COR-L47 (cell line): ENCODE data around the gene CRX.
"Not testable (repeated sequence)": the region's sequence is repeated elsewhere in the genome, so short reads cannot be mapped to it uniquely, and the experiment has no call there.

Source experiments
- DNase-seq: peaks from one replicate; lab custom pipeline; 2025; lab: John Stamatoyannopoulos, UW

The CRX gene

DNA sequence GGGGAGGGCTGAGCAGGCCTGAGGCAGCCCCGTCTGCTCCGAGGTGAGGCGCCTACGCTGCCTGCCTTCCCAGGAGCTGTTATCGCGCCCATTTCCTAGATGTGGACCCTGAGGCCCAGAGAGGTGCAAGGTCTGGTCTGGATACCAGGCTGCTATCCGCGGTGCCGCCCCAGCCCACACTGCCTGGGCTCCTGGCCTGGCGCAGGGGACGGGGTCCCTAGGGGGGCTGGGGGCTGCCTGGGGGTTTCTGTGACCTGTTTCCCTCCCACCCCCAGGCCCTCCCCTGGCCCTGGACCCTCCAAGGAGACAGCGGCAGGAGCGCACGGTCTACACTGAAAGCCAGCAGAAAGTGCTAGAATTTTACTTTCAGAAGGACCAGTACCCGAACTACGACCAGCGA is 38.1 kb downstream of the CRX start:
- DNase-seq, result not testable (repeated sequence)

DNA sequence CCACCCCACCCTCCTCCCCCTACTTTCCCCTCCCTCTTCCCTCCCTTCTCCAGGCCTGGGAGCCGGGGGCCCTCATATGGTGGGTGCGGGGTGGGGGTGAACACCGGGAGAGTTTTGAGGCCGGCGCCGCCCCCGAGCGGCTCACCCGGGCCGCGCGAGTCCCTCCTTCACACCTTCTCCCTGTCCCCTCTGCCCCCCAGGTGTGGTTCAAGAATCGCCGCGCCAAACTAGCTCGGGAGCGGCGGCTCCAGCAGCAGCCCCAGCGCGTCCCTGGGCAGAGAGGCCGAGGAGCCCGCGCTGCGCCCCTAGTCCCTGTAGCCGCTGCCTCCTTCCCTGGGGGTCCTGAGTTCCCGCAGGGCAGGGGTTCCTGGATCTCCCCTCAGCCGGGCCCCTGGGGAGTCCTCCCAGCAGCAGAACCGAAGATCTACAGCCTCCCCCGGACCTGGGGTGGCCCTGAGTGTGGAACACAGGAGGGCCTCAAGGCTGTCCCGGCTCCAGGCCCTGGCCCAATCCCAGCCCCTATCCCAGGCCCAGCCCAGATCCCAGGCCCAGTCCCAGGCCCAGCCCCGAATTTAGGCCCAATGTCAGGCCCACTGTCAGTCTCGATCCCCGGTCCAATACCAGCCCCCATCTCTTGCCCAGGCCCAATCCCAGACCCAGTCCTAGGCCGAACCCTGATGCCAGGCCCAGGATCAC is 39.0 kb downstream of the CRX start:
- DNase-seq, result no peak

DNA sequence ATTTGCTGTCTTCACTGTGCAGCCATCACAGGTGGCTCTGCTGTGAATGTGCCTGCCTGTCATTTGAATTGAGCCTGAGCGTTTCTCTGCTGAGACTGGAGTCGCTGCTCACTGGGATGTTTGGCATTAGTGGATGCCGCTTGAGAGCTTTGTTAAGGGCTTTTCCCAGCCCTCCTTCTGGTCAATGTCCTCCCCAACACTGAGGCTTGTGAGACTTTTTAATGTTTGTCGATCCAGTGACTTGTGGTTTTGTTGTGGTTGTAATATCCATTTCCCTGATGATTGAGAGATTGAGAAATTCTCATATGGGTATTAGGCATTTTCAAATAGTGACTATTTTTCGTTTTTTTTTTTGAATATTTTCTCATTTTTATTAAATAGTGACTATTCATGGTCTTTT is 39.9 kb downstream of the CRX start:
- no peak for DNase-seq

DNA sequence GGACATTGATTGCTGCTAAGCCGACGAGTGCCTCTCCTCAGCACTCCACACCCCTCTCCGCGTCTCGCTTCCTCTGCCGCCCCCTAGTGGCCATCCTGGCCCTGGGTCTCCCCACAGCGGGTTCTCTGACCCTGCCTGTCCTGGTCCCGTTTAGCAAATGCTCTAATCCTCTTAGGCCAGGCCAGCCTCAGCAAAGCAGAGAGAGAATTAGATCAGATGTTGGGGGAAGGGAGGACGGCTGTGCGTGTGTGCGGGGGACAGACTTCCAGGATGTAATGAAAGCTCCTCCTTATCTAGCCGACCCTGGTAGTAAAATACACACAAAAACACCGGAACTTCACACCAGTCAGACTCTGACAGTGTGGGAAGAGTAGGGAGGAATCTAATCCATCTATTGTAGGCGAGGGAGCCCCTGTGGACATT is 41.8 kb downstream of the CRX start:
- DNase-seq, result peak; percentile 36

DNA sequence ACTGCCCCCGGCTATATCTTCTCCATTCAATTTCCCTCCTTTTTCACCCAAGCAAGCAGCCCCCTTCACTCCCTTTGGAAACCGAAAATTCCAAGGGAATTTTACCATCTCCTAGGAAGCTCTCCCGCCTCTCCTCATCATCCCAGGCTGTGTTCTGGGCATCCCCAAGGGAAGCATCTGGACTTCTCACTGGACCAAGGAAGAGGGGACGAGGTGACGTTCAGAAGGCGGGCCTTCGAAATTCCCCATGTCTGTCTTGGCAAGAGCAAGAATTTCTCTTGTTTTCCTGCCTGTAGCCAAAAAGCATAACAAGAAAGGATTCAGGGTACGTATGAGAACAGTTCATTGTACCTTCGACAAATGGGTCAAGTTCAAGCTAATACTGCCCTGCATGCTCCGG is 43.4 kb downstream of the CRX start:
- DNase-seq, result no peak

DNA sequence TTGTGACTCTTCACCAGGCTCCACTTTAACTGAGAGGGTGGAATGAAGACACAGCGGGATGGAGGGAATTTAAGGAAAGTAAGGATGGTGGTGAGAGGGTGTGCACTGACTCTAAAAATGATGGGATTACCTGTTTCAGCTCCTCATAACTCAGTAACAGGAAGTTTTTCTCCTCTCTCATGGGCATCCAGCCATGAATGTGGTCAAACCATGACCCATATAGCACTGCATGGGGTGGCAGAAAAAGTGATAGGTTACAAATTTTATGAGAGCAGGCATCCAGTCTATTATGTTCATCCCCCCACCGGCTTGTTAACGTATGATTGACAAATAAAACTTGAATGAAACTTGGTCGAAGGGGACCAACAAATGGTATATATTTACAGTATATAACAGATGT is 57.2 kb downstream of the CRX start:
- no peak for DNase-seq

DNA sequence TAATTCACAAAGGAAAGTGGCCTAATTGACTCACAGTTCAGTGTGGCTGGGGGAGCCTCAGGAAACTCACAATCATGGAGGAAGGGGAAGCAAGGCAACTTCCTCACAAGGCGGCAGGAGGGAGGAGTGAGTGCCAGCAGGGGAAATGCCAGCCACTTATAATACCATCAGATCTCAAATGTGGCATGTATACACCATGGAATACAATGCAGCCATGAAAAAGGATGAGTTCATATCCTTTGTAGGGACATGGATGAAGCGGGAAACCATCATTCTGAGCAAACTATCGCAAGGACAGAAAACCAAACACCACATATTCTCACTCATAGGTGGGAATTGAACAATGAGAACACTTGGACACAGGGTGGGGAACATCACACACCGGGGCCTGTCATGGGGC is 57.6 kb downstream of the CRX start:
- not testable (repeated sequence) for DNase-seq

DNA sequence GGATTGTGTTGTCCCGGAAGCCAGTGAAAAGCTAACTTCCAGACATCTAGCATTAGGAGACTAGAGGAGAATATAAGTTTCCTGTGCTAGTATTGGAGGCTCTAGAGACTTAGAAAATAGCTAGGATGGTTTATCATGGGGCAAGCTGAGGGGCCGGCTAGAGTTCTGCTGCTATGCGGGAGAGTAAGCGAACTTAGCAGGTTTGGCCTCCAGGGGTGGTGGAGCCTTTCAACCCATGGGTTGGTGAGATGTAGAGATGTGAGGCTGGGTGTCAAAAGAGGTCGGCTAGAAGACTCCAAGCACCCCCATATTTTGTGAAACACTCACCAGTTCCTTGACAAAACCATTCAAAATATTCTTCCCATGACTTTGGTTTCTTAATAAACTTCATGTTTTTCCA is 60.0 kb downstream of the CRX start:
- no peak for DNase-seq

DNA sequence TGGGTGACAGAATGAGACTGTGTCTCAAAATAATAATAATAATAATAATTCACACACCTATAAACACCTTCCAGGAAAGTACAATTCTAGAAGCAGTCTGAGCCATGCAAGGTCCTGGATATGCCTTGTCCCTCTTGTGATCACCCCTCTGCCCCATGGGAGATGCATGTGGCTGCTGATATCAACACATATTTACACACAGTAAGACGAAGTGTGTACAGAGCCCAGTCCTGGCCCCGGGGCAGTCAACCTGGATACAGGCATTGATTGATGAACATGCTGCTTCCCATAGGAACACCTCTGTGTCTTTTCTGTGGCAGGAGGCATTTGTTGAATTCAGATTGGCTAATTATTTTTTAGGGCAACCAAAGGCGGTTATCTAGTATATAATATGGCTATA is 61.2 kb downstream of the CRX start:
- no peak for DNase-seq

DNA sequence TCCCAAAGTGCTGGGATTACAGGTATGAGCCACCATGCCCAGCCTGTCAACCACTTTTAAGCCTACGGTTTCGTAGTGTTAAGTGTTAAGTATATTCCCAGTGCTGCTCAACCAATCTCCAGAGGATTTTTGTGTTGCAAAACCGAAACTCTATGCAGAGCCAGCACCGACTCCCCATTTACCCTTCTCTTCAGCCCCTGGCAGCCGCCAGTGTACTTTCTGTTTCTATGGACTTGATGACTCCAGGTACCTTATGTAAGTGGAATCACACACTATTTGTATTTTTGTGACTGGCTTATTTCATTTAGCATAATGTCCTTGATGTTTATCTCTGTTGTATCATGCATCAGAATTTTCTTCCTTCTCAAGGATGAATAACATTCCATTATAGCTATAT is 63.3 kb downstream of the CRX start:
- no peak for DNase-seq

DNA sequence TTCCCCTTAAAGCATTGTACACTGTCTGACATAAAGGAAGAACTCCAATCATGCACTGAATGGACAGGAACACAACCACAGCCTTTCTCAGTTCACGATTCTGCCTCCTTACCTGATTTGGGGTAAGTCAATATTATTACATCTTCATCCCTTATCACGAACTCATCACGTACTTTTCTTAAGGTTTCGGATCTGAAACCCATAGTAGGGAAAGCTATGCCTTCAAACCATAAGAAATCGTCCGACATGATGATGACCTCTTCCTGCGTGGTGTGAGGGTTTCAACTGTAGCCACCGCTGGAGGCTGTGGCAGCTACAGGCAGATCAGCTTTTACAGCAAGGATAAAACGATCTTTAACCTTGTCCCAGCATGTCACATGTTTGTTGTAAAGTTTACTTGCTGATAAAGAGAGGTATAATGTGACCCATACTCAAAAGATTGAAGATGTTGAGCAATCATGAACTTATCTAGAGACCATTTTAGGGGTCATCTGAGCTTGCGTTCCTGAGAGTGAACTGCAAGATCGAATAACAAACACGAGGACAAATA is 64.3 kb downstream of the CRX start, which contains the start of gene SULT2A1:
SULT2A1 (minus strand) TSS at position 306 of the 550 bp plus-strand sequence; CDS start at position 248, 58 bp downstream.
- DNase-seq, result no peak

DNA sequence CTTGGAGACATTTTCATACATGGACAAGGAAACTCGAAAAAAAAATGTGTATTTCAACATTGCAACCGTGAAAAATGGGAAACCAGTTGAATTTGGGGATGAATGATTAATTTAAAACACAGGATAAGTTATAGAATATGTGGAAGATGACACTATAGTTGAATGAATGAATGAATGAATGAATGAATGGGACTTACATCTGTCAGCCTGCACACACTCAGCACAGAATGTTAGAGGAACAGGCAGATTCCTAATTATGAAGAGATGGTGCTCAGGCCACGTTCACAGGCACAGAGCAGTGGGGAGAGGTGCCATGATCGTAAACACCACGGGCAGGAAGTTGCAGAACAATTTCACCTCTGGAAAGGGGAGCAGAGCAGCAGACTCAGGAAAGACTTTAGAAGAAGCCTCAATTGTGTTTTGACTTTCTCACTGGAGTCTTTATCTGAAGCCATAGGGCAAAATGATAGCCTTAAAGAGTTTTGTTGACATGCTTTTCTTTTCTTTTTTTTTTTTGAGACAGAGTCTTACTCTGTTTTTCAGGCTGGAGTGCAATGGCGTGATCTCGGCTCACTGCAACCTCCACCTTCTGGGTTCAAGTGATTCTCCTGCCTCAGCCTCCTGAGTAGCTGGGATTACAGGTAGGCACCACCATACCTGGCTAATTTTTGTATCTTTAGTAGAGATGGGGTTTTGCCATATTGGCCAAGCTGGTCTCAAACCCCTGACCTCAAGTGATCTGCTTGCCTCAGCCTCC is 69.3 kb downstream of the CRX start:
- no peak for DNase-seq

DNA sequence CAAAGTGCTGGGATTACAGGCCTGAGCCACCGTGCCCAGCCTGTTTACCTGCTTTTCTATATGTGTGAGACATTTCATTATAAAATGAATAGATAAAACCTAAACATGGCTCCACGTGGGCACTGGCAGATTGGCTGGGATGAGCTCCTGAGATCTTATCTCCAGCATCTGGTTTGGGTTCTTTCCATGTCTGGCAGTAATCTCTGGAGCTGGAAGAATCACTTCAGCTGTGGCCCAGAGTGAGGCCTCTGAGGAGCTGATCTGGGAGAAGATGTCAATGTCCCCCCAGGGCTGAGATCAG is 69.8 kb downstream of the CRX start:
- DNase-seq, result no peak

DNA sequence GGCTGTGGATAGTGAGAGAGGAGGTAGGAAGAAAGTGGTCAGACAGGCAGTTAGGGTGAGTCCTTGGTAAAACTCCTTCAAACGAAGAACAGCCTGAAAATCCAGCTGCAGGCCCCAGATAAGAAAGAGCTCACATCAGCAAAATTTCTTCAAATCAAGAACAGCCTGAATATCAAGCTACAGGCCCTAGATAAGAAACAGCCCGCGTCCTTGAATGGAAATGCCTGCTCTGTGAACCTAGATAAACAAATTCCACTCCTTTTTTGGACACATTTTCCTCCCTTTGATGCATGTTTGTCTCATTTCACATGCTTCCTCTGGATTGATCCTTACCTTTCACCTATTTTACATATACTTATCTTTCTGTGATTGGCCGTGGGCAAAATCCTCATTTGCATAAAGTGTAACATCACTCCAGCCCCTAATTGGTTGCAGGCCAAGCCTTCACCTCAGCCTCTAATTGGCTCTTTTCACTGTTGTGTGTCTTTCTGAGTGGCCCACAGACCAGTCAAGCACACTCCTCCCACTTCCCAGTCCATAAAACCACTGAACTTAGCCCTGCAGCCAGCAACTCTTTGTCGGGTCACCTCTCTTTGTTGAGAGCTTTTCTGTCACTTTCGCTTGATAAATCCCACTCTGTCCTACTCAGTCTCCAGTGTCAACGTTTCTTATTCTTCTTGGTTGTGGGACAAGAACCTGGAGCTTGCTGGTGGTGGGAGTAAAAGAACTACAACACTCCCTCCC is 70.4 kb downstream of the CRX start:
- no peak for DNase-seq
